Ascending aorta (tissue), 2 donors: ENCODE results near the gene LMO4. TPM values are rescaled to one million over a fixed set of nuclear protein-coding genes. Genes with fewer than 3 reads are reported as not detected.
A peak's percentile ranks its signal among the peaks of the same experiment; 100 is the strongest.

Experiments used
- DNase-seq, 2 donors: peaks; one replicate each; pipeline ENCODE4 v3.0.0-alpha.2; 2019; ENCODE audit warnings: low spot score in 2 of 2
- H3K27ac ChIP-seq, 2 donors: fragments of 200-600 bp; sonication (generic); one replicate each; pipeline ENCODE4 v1.5.1; 2016 to 2017; ENCODE audit warnings: mild to moderate bottlenecking in 1 of 2
- H3K27me3 ChIP-seq: fragments of 200-600 bp; sonication (generic); one replicate; pipeline ENCODE4 v1.5.1; 2017
- H3K36me3 ChIP-seq, 2 donors: fragments of 200-600 bp; sonication (generic); one replicate each; pipeline ENCODE4 v1.5.1; 2016
- H3K4me1 ChIP-seq, 2 donors: fragments of 200-600 bp; sonication (generic); one replicate each; pipeline ENCODE4 v1.5.1; 2016 to 2017; ENCODE audit warnings: mild to moderate bottlenecking in 1 of 2
- H3K4me3 ChIP-seq, 2 donors: fragments of 200-600 bp; sonication (generic); one replicate each; pipeline ENCODE4 v1.5.1; 2016 to 2017; ENCODE audit warnings: mild to moderate bottlenecking in 1 of 2
- H3K9me3 ChIP-seq, 2 donors: fragments of 200-600 bp; sonication (generic); one replicate each; pipeline ENCODE4 v1.5.1; 2016
- intact Hi-C: fragments of 100-400 bp; cut with DNase I; formaldehyde crosslinking; loops from one replicate; pipeline ENCODE4 v1.15.1; 2023
- total RNA-seq: library from RNA; depleted of rRNA; stranded (reverse); fragments of >200 nt; gene quantifications from one replicate; pipeline ENCODE4 v1.1.0, GENCODE V29; 2016
- TF ChIP-seq, protein P1 (sequence below), 3 experiments: fragments of 200-600 bp in 2 of 3; fragments of 450-650 bp in 1 of 3; sonication (generic) in 2 of 3; IDR thresholded peaks; one replicate each; pipeline ENCODE4 v1.5.1; 2016 to 2019; ENCODE audit warnings: antibody characterized with exemption in 3 of 3, mild to moderate bottlenecking in 1 of 3, moderate library complexity in 1 of 3

The LMO4 gene
- total RNA-seq, 1 donor from 2014 or later, result 9.9 TPM

GRCh38 chr1:87329526-87330056, 911 bp downstream of the LMO4 start:
- no peaks in the 10 kb centered on the region for H3K9me3 ChIP-seq
- H3K4me3 ChIP-seq, result peak overlapping the region; percentile 73 to 94
- peak overlapping the region; percentile 95 to 98 for H3K27ac ChIP-seq
- DNase-seq, result no peak
- TF ChIP-seq, protein P1, sequence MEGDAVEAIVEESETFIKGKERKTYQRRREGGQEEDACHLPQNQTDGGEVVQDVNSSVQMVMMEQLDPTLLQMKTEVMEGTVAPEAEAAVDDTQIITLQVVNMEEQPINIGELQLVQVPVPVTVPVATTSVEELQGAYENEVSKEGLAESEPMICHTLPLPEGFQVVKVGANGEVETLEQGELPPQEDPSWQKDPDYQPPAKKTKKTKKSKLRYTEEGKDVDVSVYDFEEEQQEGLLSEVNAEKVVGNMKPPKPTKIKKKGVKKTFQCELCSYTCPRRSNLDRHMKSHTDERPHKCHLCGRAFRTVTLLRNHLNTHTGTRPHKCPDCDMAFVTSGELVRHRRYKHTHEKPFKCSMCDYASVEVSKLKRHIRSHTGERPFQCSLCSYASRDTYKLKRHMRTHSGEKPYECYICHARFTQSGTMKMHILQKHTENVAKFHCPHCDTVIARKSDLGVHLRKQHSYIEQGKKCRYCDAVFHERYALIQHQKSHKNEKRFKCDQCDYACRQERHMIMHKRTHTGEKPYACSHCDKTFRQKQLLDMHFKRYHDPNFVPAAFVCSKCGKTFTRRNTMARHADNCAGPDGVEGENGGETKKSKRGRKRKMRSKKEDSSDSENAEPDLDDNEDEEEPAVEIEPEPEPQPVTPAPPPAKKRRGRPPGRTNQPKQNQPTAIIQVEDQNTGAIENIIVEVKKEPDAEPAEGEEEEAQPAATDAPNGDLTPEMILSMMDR (IDR thresholded peaks at IDR 0.05), result no peak
- H3K36me3 ChIP-seq, result no peaks in the 10 kb centered on the region
- peaks cover 6 to 11% of the 10 kb centered on the region in 2 donors for H3K4me1 ChIP-seq
- no peaks in the 10 kb centered on the region for H3K27me3 ChIP-seq
- intact Hi-C loops, result loop anchor here (5.0 to 10.0 kb wide), 7 partner anchors 168 to 1353 kb away; partner anchors contain the start of genes HS2ST1, PKN2, SELENOF and SH3GLB1

GRCh38 chr1:87330057-87330884, 1.6 kb downstream of the LMO4 start:
- Histone ChIP-seq H3K4me3 (peak overlapping the region; percentile 73 to 94), H3K9me3 (no peaks in the 10 kb centered on the region), H3K4me1 (peaks cover 6 to 11% of the 10 kb centered on the region in 2 donors), H3K27me3 (no peaks in the 10 kb centered on the region), H3K36me3 (no peaks in the 10 kb centered on the region), H3K27ac (peak overlapping the region; percentile 95 to 98)
- TF ChIP-seq, protein P1 (IDR thresholded peaks at IDR 0.05), result no peak
- intact Hi-C loops, result loop anchor here (5.0 to 10.0 kb wide), 4 partner anchors 167 to 625 kb away; partner anchors contain the start of gene SH3GLB1
- no peak for DNase-seq

DNA sequence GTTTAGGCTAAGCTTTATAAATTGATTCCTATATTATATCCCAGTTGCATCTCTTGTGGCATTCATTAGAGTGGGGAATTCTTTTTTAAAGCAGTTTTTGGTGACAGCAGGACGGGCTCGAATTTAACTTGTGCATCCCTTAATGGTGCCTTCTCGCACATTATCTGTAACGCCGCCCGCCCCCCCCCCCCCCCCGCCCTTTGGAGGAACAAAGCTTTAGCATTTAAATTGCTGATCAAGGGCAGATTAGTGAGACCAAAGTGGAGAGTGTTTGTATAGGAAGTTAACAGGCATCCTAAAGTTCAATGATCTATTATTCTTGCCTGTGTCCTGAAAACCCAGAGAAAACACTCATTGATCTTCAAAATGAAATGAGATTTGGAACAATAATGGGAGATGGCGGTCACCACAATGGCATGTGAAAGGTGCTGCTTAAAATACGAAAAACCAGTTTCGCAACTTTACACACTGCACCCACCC, 2.2 kb downstream of the LMO4 start:
- Histone ChIP-seq H3K27ac (peak overlapping the region; percentile 95 to 98), H3K27me3 (no peaks in the 10 kb centered on the region), H3K9me3 (no peaks in the 10 kb centered on the region), H3K4me3 (peak overlapping the region; percentile 73 to 94), H3K36me3 (no peaks in the 10 kb centered on the region), H3K4me1 (peaks cover 6 to 14% of the 10 kb centered on the region in 2 donors)
- intact Hi-C loops, result loop anchor here (1.0 to 10.0 kb wide), 5 partner anchors 166 to 626 kb away; partner anchors contain the start of gene SH3GLB1
- TF ChIP-seq, protein P1 (IDR thresholded peaks at IDR 0.05), result no peak
- DNase-seq, result no peak

DNA sequence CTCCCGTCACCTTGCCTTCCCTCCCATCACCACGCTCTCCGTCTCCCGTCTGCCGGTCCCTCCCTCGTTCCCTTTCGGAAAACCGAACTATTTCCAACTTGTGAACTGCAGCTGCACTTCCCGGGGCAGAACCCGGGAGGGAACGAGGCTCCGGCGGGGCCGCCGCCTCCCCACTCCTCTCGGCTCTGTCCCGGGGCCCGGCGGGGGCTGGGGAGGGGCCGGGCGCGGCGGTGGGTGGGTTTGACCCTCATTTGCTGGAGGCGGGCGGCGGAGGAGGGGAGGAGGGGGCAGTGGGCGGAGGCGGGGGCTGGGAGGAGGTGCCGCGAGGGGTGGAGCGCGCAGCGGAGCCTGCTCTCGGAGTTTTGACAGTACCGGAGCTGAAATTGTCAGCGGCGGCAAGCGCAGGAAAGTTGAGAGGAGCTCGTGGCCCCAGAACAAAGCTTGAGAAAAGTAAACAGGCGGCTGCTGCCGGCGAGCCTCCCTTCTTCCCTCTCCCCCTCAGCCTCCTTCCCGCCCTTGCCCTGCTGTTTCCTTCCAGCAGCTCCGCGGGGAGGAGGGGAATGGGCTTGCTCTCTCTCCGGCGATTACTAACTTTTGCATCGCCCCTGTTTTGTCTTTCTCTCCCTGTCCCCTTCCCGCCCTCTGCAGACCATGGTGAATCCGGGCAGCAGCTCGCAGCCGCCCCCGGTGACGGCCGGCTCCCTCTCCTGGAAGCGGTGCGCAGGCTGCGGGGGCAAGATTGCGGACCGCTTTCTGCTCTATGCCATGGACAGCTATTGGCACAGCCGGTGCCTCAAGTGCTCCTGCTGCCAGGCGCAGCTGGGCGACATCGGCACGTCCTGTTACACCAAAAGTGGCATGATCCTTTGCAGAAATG, 2.9 kb downstream of the LMO4 start:
- no peaks in the 10 kb centered on the region for H3K9me3 ChIP-seq
- H3K27ac ChIP-seq, result peak overlapping the region; percentile 95 to 98
- H3K4me1 ChIP-seq, result peaks cover 6 to 17% of the 10 kb centered on the region in 2 donors
- peak; percentile 33 to 84 for DNase-seq
- H3K36me3 ChIP-seq, result no peaks in the 10 kb centered on the region
- no peaks in the 10 kb centered on the region for H3K27me3 ChIP-seq
- H3K4me3 ChIP-seq, result peak overlapping the region; percentile 73 to 94
- intact Hi-C loops, result loop anchor here (1.0 to 10.0 kb wide), 5 partner anchors 166 to 627 kb away; partner anchors contain the start of gene SH3GLB1
- TF ChIP-seq, protein P1 (IDR thresholded peaks at IDR 0.05), result no peak
